CD4-positive, alpha-beta T cell treated with Interleukin-17A for 4 hours (primary cell): ENCODE results near the gene NUAK1.

Experiments used
- DNase-seq: peaks from one replicate; pipeline ENCODE4 v3.0.0-alpha.2; 2020; ENCODE audit warnings: mixed read lengths

Gene NUAK1

GRCh38 chr12:106051853-106052531 is 86.8 kb downstream of the NUAK1 start:
- DNase-seq, result no peak

DNA sequence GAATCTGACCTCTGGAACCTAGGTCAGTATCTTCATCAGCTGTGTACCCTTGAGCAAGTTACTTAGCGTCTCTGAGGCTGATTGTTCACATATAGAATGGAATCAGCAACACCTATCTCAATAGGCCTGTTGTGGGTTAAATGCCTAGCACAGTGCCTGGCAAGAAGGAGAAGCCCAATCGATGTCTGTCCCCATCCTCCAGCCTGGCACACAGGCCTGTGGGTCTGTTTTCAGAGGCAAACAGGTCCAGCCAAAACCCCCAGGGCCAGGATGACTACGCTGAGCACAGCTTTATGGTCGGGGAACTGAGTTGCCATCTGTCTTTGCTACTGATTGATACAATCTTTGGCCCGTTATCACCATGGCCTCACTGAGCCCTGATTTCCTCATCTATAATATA is 89.2 kb downstream of the NUAK1 start:
- no peak for DNase-seq

DNA sequence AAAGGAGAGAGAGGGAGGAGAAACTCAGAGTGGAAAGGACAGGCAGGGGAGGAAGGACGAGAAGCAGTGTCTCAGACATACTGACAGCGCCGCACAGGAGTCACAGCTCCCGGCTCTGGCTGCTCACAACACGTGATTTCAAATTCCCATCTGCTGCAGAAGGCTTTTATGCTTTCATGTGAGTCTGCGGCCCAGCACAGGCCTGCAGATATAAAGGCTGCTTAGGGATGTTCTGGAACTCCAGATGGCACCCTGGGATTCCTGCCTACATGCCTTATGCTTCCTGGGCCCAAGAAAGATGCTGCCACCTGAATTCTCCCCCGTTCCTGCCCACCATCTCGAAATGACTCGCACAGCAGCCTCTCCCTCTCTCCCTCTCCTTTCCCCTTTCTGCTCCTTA is 89.6 kb downstream of the NUAK1 start:
- no peak for DNase-seq

GRCh38 chr12:106048676-106049075 is 90.1 kb downstream of the NUAK1 start:
- DNase-seq, result no peak

DNA sequence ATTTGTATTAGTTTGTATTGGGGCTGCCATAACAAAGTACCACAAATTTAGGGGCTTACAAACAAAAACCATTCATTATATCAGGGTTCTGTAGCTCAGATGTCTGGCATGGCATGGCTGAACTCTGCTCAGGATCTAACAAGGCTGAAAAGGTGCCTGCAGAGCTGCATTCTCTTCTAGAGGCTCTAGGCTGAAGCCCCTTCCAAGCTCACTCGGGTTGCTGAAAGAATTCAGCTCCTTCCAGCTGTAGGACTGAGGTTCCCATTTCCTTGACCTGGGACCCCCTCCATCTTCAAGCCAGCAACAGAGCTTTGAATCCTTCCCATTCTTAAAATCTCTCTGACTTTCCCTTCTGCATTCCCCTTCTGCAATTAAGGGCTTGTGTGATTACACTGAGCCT is 90.7 kb downstream of the NUAK1 start:
- DNase-seq, result no peak

DNA sequence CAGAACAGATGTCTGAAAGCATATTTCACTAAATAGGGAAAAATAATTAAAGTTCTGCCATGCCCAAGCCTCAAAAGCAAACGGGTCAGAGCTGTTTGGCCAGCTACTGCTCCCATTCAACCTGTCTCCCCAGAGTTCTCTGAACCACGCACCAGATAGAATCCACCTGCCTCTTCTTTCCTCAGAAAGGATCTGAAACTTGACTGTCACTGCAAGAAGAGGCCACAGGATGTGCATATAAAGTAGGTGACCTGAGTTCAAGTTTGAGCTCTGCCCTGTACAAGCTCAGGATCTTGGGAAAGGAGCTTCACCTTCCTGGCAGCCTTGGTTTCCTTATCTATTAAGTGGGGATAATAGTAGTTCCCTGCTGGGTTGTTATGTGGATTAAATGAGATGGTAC is 91.8 kb downstream of the NUAK1 start:
- no peak for DNase-seq

GRCh38 chr12:106046301-106046846 is 92.4 kb downstream of the NUAK1 start:
- DNase-seq, result no peak

- no peak for DNase-seq
Measured at GRCh38 chr12:106045251-106045674, 93.5 kb downstream of the NUAK1 start.

GRCh38 chr12:106044773-106045172 is 94.0 kb downstream of the NUAK1 start:
- no peak for DNase-seq

DNA sequence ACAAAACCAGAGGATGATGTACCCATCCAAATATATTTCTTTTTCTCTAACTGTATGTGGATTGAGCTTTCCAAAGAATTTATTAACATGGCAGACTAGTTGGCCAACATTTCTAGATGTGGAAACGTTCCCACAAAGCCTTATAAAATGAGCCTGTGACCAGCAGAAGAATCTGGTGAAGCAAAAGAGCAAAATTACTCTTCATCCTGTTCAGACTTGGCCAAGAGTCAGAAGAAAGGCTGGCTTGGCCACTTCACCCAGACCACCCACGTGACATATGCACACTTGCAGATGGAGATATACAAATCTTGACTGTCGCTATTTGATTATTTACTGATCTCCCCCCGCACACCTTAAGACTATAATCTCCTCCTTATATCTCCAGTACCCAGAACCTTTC is 96.7 kb downstream of the NUAK1 start:
- no peak for DNase-seq

DNA sequence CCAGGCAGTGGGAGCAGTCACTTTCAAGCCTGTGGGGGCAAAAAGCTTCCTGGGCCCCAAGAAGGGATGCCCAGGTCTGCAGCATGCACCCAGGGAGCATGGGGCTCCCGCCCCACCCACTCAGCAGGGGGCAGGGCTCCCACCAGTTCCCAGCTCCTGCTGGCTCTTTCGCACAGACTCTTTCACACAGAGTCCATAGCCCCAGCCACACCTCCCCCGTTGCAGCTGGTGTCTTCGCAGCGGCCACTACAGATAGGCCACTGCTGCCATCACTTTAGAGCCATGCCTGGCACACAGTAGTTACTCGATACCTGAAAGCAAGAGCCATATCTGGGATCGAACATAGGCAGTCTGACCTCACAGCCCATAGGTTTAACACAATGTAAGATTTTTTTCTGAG is 98.2 kb downstream of the NUAK1 start:
- no peak for DNase-seq

- no peak for DNase-seq
Measured at GRCh38 chr12:106039646-106040404, 98.9 kb downstream of the NUAK1 start.

- DNase-seq, result no peak
Measured at GRCh38 chr12:106039242-106039641, 99.5 kb downstream of the NUAK1 start.

DNA sequence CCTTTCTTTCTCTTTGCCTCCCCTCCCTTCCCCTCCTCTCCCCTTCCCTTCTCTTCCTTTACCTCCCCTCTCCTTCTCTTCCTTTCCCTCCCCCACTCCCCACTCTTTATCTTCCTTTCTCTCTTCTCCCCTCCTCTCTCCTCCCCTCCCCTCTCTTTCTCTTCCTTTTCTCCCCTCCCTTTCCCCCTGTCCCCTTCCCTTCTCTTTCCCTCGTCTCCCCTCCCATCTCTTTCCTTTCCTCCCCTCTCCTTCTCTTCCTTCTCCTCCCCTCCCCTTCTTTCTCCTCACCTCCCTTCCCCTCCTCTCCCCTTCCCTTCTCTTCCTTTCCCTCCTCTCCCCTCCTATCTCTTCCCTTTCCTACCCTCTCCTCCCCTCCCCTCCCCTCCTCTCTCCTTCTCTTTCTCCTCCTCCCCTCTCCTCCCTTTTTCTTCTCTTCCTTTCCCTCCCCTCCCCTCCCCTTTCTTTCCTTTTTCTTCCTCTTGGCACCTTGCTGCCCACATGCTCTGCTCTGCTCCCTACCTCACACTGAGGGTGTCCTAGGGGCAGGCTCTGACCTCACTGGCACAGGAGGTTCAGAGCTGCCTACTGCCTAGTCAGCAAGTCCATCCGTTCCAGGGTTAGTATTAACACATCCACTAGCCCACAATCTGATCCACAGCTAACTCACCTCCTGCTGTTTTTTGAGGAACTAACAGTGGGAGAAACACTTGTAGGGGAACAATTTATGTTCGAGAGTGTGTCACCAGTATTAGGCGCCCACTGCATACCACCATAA is 101.0 kb downstream of the NUAK1 start:
- no peak for DNase-seq

DNA sequence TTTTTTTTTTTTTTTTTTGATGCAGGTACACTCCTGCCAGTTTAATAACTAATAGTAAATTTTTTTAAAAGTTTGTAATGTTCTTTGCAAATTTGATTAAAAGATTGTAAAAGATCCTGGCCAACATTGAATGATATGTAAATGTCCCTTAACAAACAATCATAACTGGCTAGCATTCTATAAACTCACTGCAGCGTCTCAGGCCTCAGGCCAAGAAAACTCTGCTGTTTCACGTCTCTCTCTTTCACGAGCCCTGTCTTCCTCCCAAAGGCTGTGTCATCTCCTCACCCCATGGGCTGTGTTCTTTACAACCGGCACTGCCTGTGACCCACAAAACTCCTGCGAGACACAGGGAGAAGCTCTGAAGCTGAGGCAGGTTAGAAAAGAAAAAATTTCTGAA is 103.3 kb downstream of the NUAK1 start:
- no peak for DNase-seq

GRCh38 chr12:106034316-106034715 is 104.4 kb downstream of the NUAK1 start:
- DNase-seq, result no peak

GRCh38 chr12:106033161-106033675 is 105.5 kb downstream of the NUAK1 start:
- no peak for DNase-seq

- no peak for DNase-seq
Measured at GRCh38 chr12:106032623-106032925, 106.2 kb downstream of the NUAK1 start.

- no peak for DNase-seq
Measured at GRCh38 chr12:106031761-106032622, 106.8 kb downstream of the NUAK1 start.

GRCh38 chr12:106030210-106031071 is 108.3 kb downstream of the NUAK1 start:
- DNase-seq, result no peak

- DNase-seq, result no peak
Measured at GRCh38 chr12:106029532-106029931, 109.2 kb downstream of the NUAK1 start.
